ENCODE data around the gene GPC1. TPM values are rescaled to one million over a fixed set of nuclear protein-coding genes. Genes with fewer than 3 reads are reported as not detected.

GPC1 gene
- total and polyA plus RNA-seq, 11 donors = 131 to 316 (median 193) TPM

DNA sequence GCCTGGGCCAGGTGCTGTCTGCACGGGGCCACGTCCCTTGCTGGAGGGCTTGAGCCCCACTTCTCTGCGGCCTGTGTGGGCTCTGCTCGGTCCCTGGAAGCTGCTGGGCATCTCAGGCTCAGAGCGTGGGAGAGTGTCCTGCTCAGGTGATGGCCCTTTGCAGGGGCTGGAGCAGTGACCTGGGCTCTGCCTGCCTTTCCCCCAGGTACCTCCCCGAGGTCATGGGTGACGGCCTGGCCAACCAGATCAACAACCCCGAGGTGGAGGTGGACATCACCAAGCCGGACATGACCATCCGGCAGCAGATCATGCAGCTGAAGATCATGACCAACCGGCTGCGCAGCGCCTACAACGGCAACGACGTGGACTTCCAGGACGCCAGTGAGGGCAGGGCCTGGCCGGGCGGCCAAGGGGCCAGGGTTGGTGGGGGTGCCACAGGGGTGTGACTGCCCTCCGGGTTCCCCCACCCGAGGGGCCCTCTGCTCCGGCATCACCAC lies 29.9 kb downstream of the GPC1 start:
- TF ChIP-seq POLR2A (IDR thresholded peaks at IDR 0.05) = no peak
- TF ChIP-seq, protein P1, sequence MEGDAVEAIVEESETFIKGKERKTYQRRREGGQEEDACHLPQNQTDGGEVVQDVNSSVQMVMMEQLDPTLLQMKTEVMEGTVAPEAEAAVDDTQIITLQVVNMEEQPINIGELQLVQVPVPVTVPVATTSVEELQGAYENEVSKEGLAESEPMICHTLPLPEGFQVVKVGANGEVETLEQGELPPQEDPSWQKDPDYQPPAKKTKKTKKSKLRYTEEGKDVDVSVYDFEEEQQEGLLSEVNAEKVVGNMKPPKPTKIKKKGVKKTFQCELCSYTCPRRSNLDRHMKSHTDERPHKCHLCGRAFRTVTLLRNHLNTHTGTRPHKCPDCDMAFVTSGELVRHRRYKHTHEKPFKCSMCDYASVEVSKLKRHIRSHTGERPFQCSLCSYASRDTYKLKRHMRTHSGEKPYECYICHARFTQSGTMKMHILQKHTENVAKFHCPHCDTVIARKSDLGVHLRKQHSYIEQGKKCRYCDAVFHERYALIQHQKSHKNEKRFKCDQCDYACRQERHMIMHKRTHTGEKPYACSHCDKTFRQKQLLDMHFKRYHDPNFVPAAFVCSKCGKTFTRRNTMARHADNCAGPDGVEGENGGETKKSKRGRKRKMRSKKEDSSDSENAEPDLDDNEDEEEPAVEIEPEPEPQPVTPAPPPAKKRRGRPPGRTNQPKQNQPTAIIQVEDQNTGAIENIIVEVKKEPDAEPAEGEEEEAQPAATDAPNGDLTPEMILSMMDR (IDR thresholded peaks at IDR 0.05) = no peak
- Histone ChIP-seq H3K4me3 (no peak overlapping the region), H3K27ac (peak overlapping the region in 9 of 12 donors; percentile 45 to 78 (median 66)), H3K27me3 (no peaks in the 10 kb centered on the region), H3K4me1 (peaks cover 0 to 17% (median 7%) of the 10 kb centered on the region in 12 donors), H3K9me3 (no peaks in the 10 kb centered on the region), H3K36me3 (peaks cover 0 to 32% (median 6%) of the 10 kb centered on the region in 9 donors)
- DNase-seq (peak in 4 of 5 donors; percentile 12 to 46 (median 20)), ATAC-seq (no peak)
- WGBS, 4 donors = 91 to 95% (median 93%) methylated on average over 16 to 22 of the region's 22 CpGs
- intact Hi-C loops (cut with DNase I) = no loop called here

DNA sequence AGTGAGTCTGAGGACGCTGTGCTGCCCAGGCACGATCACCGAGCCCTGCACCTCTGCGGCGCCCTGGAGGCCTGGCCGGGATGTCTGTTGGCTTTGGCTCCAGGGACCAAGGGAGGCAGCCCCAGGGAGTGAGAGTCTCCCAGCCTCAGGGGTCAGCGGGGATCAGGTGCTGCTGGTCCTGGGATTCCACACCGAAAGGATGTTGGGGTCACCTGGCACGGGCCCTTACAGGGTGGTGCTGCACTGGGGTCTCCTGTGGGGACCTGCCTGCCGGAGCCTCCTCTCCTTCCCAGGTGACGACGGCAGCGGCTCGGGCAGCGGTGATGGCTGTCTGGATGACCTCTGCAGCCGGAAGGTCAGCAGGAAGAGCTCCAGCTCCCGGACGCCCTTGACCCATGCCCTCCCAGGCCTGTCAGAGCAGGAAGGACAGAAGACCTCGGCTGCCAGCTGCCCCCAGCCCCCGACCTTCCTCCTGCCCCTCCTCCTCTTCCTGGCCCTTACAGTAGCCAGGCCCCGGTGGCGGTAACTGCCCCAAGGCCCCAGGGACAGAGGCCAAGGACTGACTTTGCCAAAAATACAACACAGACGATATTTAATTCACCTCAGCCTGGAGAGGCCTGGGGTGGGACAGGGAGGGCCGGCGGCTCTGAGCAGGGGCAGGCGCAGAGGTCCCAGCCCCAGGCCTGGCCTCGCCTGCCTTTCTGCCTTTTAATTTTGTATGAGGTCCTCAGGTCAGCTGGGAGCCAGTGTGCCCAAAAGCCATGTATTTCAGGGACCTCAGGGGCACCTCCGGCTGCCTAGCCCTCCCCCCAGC lies 30.5 kb downstream of the GPC1 start:
- DNase-seq (peak; percentile 14 to 56 (median 40)), ATAC-seq (peak; percentile 25 to 45 (median 36))
- 44 to 53% (median 50%) methylated on average over 15 to 28 of the region's 28 CpGs for WGBS, 4 donors
- peaks cover 0 to 32% (median 6%) of the 10 kb centered on the region in 9 donors for H3K36me3 ChIP-seq
- H3K27ac ChIP-seq = peak overlapping the region in 10 of 12 donors; percentile 45 to 78 (median 68)
- no peaks in the 10 kb centered on the region for H3K9me3 ChIP-seq
- H3K4me3 ChIP-seq = no peak overlapping the region
- H3K4me1 ChIP-seq = peaks cover 0 to 17% (median 7%) of the 10 kb centered on the region in 12 donors
- intact Hi-C loops (cut with DNase I) = no loop called here
- H3K27me3 ChIP-seq = no peaks in the 10 kb centered on the region
- TF ChIP-seq, protein P1 (IDR thresholded peaks at IDR 0.05) = no peak
- no peak for TF ChIP-seq POLR2A (IDR thresholded peaks at IDR 0.05)

DNA sequence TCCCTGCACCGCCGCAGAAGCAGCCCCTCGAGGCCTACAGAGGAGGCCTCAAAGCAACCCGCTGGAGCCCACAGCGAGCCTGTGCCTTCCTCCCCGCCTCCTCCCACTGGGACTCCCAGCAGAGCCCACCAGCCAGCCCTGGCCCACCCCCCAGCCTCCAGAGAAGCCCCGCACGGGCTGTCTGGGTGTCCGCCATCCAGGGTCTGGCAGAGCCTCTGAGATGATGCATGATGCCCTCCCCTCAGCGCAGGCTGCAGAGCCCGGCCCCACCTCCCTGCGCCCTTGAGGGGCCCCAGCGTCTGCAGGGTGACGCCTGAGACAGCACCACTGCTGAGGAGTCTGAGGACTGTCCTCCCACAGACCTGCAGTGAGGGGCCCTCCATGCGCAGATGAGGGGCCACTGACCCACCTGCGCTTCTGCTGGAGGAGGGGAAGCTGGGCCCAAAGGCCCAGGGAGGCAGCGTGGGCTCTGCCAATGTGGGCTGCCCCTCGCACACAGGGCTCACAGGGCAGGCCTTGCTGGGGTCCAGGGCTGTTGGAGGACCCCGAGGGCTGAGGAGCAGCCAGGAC lies 31.2 kb downstream of the GPC1 start:
- TF ChIP-seq POLR2A (IDR thresholded peaks at IDR 0.05) = no peak
- Histone ChIP-seq H3K4me3 (no peak overlapping the region), H3K27me3 (no peaks in the 10 kb centered on the region), H3K27ac (peak overlapping the region in 10 of 12 donors; percentile 45 to 78 (median 68)), H3K4me1 (peaks cover 0 to 17% (median 7%) of the 10 kb centered on the region in 12 donors), H3K36me3 (peaks cover 0 to 32% (median 6%) of the 10 kb centered on the region in 9 donors), H3K9me3 (no peaks in the 10 kb centered on the region)
- ATAC-seq (peak in 1 of 4 donors; percentile 0), DNase-seq (peak; percentile 9 to 48 (median 24))
- intact Hi-C loops (cut with DNase I) = no loop called here
- 79 to 85% (median 83%) methylated on average over 13 to 19 of the region's 19 CpGs for WGBS, 4 donors

DNA sequence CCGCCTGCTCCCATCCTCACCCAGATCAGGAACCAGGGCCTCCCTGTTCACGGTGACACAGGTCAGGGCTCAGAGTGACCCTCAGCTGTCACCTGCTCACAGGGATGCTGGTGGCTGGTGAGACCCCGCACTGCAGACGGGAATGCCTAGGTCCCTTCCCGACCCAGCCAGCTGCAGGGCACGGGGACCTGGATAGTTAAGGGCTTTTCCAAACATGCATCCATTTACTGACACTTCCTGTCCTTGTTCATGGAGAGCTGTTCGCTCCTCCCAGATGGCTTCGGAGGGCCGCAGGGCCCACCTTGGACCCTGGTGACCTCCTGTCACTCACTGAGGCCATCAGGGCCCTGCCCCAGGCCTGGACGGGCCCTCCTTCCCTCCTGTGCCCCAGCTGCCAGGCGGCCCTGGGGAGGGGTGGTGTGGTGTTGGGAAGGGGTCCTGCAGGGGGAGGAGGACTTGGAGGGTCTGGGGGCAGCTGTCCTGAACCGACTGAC lies 31.7 kb downstream of the GPC1 start:
- Histone ChIP-seq H3K9me3 (peaks cover 0 to 3% (median 0%) of the 10 kb centered on the region in 12 donors), H3K4me3 (no peak overlapping the region), H3K4me1 (peaks cover 0 to 17% (median 7%) of the 10 kb centered on the region in 12 donors), H3K36me3 (peaks cover 0 to 28% (median 6%) of the 10 kb centered on the region in 9 donors), H3K27me3 (no peaks in the 10 kb centered on the region), H3K27ac (peak overlapping the region in 1 of 12 donors; percentile 78)
- DNase-seq (peak; percentile 3 to 57 (median 22)), ATAC-seq (peak in 2 of 4 donors; percentile 0 to 1)
- intact Hi-C loops (cut with DNase I) = no loop called here
- 75 to 82% (median 77%) methylated on average over 12 of the region's 12 CpGs for WGBS, 4 donors
- TF ChIP-seq, protein P1 (IDR thresholded peaks at IDR 0.05) = no peak
- TF ChIP-seq POLR2A (IDR thresholded peaks at IDR 0.05) = no peak

All from heart left ventricle (tissue), 16 donors.